H1 (cell line): ENCODE measurements around the gene CFL2. TPM values are rescaled to one million over a fixed set of nuclear protein-coding genes. Genes with fewer than 3 reads are reported as not detected.

Experiments used
- ATF2 ChIP-seq: IDR thresholded peaks from 2 replicates; pipeline ENCODE4 v1.6.1; 2012; ENCODE audit warnings: low read length, inconsistent platforms
- CTCF ChIP-seq, 3 experiments: IDR thresholded peaks; 1 replicate in 2 of 3; 2 replicates in 1 of 3; pipeline versions ENCODE4 v1.5.1 to v1.6.1; 2011; ENCODE audit warnings: low read length in 3 of 3, mild to moderate bottlenecking in 3 of 3, inconsistent platforms in 2 of 3, low read depth in 1 of 3, moderate library complexity in 1 of 3; ENCODE audit not compliant: insufficient read depth in 1 of 3; ENCODE audit errors: control extremely low read depth in 1 of 3
- HDAC6 ChIP-seq: IDR thresholded peaks from one replicate; pipeline ENCODE4 v1.7.1; 2012; ENCODE audit warnings: low read depth, mild to moderate bottlenecking, inconsistent platforms, low read length, moderate library complexity
- SP2 ChIP-seq: IDR thresholded peaks from 2 replicates; pipeline ENCODE4 v1.6.1; 2012; ENCODE audit warnings: mild to moderate bottlenecking, low read length, inconsistent platforms
- TAF1 ChIP-seq: IDR thresholded peaks from 2 replicates; pipeline ENCODE4 v1.6.1; 2011; ENCODE audit warnings: mild to moderate bottlenecking, low read depth, low read length
- TBP ChIP-seq: IDR thresholded peaks from 2 replicates; pipeline ENCODE4 v1.6.1; 2011; ENCODE audit warnings: low read depth, low read length, improper control_type of control experiment
- polyA plus RNA-seq, 7 experiments: library from polyadenylated mRNA; depleted of rRNA in 3 of 7; stranded (reverse) in 5 of 7; unstranded in 2 of 7; fragments of >200 nt in 5 of 7; fragments of 200-250 nt in 2 of 7; gene quantifications; 1 replicate in 5 of 7; 2 replicates in 1 of 7; 4 replicates in 1 of 7; pipeline versions ENCODE4 v1.2.1 to v1.2.3, GENCODE V29; 2011 to 2013; ENCODE audit warnings: missing spikeins in 2 of 7, mixed read lengths in 2 of 7
- total RNA-seq: library from RNA; stranded (reverse); fragmentation: NEBNext Ultra II Directional; extraction: Animal tissue kit (Norgen Biotek cat#: 25700); gene quantifications from 2 replicates; pipeline ENCODE4 v1.2.1, GENCODE V29; 2021
- TF ChIP-seq, protein P1 (sequence below): fragments of 300-600 bp; sonication (generic); IDR thresholded peaks from 2 replicates; pipeline ENCODE4 v1.7.1; 2012; ENCODE audit warnings: low read length, moderate library complexity, mild to moderate bottlenecking, inconsistent platforms; ENCODE audit not compliant: insufficient replicate concordance

CFL2 gene
- total and polyA plus RNA-seq, 2 of the 8 experiments (the other 6 are each of a cell fraction or from before 2014, with no cell fraction given): 9.7 to 20.5 TPM

GRCh38 chr14:34710006-34710405 is 4.4 kb downstream of the CFL2 start (continued):
- TF ChIP-seq, protein P1, sequence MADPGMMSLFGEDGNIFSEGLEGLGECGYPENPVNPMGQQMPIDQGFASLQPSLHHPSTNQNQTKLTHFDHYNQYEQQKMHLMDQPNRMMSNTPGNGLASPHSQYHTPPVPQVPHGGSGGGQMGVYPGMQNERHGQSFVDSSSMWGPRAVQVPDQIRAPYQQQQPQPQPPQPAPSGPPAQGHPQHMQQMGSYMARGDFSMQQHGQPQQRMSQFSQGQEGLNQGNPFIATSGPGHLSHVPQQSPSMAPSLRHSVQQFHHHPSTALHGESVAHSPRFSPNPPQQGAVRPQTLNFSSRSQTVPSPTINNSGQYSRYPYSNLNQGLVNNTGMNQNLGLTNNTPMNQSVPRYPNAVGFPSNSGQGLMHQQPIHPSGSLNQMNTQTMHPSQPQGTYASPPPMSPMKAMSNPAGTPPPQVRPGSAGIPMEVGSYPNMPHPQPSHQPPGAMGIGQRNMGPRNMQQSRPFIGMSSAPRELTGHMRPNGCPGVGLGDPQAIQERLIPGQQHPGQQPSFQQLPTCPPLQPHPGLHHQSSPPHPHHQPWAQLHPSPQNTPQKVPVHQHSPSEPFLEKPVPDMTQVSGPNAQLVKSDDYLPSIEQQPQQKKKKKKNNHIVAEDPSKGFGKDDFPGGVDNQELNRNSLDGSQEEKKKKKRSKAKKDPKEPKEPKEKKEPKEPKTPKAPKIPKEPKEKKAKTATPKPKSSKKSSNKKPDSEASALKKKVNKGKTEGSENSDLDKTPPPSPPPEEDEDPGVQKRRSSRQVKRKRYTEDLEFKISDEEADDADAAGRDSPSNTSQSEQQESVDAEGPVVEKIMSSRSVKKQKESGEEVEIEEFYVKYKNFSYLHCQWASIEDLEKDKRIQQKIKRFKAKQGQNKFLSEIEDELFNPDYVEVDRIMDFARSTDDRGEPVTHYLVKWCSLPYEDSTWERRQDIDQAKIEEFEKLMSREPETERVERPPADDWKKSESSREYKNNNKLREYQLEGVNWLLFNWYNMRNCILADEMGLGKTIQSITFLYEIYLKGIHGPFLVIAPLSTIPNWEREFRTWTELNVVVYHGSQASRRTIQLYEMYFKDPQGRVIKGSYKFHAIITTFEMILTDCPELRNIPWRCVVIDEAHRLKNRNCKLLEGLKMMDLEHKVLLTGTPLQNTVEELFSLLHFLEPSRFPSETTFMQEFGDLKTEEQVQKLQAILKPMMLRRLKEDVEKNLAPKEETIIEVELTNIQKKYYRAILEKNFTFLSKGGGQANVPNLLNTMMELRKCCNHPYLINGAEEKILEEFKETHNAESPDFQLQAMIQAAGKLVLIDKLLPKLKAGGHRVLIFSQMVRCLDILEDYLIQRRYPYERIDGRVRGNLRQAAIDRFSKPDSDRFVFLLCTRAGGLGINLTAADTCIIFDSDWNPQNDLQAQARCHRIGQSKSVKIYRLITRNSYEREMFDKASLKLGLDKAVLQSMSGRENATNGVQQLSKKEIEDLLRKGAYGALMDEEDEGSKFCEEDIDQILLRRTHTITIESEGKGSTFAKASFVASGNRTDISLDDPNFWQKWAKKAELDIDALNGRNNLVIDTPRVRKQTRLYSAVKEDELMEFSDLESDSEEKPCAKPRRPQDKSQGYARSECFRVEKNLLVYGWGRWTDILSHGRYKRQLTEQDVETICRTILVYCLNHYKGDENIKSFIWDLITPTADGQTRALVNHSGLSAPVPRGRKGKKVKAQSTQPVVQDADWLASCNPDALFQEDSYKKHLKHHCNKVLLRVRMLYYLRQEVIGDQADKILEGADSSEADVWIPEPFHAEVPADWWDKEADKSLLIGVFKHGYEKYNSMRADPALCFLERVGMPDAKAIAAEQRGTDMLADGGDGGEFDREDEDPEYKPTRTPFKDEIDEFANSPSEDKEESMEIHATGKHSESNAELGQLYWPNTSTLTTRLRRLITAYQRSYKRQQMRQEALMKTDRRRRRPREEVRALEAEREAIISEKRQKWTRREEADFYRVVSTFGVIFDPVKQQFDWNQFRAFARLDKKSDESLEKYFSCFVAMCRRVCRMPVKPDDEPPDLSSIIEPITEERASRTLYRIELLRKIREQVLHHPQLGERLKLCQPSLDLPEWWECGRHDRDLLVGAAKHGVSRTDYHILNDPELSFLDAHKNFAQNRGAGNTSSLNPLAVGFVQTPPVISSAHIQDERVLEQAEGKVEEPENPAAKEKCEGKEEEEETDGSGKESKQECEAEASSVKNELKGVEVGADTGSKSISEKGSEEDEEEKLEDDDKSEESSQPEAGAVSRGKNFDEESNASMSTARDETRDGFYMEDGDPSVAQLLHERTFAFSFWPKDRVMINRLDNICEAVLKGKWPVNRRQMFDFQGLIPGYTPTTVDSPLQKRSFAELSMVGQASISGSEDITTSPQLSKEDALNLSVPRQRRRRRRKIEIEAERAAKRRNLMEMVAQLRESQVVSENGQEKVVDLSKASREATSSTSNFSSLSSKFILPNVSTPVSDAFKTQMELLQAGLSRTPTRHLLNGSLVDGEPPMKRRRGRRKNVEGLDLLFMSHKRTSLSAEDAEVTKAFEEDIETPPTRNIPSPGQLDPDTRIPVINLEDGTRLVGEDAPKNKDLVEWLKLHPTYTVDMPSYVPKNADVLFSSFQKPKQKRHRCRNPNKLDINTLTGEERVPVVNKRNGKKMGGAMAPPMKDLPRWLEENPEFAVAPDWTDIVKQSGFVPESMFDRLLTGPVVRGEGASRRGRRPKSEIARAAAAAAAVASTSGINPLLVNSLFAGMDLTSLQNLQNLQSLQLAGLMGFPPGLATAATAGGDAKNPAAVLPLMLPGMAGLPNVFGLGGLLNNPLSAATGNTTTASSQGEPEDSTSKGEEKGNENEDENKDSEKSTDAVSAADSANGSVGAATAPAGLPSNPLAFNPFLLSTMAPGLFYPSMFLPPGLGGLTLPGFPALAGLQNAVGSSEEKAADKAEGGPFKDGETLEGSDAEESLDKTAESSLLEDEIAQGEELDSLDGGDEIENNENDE: no peak
- TF ChIP-seq SP2 (no peak), ATF2 (no peak), TAF1 (no peak), HDAC6 (no peak), CTCF (IDR thresholded peaks at IDR 0.05; ENCODE audit: control extremely low read depth in 1 of 3, insufficient read depth in 1 of 3, low read depth in 1 of 3, low read length in 3 of 3) (no peak), TBP (no peak)
